Stimulated activated CD8-positive, alpha-beta memory T cell treated with anti-CD3 and anti-CD28 coated beads, Interleukin-15, amount 100 ng/mL, for 48 hours (primary cell): Measurements from ENCODE around the gene RBFOX1.

Experiments used
- DNase-seq, 2 donors: peaks; one replicate each; pipeline ENCODE4 v3.0.0-alpha.2; 2020; ENCODE audit warnings: low read depth in 2 of 2

The RBFOX1 gene

GRCh38 chr16:7420079-7420478 is 87.4 kb downstream of the RBFOX1 start:
- DNase-seq = no peak

- no peak for DNase-seq
Measured at GRCh38 chr16:7420843-7421242, 88.2 kb downstream of the RBFOX1 start.

GRCh38 chr16:7421578-7421977 is 88.9 kb downstream of the RBFOX1 start:
- no peak for DNase-seq

GRCh38 chr16:7422036-7422888 is 89.6 kb downstream of the RBFOX1 start:
- no peak for DNase-seq

DNA sequence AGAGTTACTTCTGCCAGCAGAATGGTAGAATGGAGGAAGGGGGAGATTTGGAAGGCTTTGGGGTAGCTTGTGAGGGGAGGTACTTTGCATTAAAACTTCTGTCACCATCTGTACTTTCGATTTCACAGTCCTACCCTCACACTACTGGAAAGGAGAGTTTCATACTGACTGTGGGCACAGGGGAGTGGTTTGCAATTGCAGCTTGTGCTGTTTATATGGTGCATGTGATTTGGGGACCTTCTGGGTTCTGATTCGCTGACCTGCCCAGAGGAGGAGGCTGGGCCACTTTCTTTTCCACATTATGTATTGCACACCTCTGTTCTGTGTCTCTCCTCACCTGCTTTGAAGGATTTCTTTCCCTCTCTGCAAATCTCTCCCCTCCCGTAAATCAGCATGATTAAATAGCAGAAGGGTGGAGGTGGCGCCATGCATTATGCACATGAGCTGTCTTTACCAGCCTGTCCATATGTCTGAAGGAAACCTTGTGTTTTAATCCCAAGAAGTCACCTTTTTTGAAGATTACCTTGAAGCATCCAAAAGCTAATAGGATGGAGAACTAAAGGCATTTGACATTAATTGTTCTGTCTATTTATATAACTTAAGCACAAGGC is 90.9 kb downstream of the RBFOX1 start:
- DNase-seq = no peak

DNA sequence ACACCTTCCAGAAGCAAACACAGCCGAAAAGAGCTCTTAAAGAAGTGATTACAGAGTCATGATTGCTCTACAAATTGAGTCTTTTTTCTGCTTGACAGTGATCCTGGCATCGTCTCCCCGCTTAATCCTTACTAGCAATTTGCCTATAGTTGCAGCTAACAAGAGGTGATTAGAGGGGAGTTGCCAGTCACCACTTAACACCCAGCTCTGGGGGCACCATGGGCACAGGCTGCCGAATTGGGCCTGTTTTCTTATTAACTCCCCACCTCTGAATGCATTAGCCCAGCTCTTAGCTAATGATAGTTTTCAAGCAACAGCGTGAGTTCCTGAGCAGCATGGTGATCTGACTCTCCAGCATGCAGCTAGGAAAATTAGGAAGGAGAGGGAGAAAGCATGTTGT is 93.5 kb downstream of the RBFOX1 start:
- no peak for DNase-seq

- no peak for DNase-seq
Measured at GRCh38 chr16:7431723-7432122, 99.1 kb downstream of the RBFOX1 start.

- no peak for DNase-seq
Measured at GRCh38 chr16:7436306-7436705, 103.7 kb downstream of the RBFOX1 start.

DNA sequence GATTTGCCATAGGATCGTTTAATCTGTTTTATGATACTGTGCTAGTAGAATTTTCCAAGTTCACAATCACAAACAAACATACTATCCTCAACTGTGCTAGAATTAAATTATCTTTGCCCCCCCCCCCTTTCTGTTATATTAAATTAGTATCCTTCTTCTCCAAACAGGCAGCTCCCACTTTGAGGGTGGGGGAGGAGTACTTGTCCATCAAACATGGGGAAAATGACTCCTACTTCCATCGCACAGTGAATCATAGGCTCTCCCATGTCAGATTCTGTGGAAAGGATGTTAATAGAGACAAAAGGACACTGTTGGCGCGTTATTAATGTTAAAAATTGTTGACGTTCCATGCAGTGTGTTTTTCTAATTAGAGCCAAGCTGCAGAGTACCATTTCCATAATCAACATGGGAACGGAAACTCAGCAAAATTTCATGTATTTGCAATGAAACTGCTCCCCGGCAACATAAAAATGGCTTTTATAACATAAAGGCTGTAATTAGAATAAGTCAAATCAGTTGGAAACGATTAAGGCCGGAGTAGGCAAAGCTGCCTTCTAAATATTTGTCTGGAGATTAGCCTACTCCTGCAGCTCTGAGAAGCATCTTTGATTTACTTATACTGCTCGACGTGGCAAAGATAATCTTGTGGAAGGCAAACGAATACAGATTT is 104.6 kb downstream of the RBFOX1 start:
- no peak for DNase-seq

DNA sequence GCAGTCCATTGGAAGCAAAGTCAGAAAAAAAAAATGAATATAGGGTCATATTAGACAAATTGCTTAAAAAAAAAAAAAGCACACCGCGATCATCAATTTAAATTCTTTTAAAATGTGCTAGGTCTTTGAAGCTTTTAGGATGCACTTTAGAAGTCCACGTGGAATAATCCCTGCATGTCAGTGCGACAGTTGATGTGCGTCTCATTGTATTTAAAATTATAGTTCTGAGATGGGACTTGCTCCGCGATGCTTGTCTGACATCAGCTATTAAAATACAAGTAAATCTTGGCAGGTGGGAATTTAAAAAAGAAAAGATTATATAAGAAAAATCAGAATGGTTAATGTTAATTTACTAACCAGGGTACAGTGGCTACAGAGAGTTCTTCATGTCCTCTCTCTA is 105.2 kb downstream of the RBFOX1 start:
- no peak for DNase-seq

- DNase-seq = no peak
Measured at GRCh38 chr16:7438601-7439000, 106.0 kb downstream of the RBFOX1 start.

DNA sequence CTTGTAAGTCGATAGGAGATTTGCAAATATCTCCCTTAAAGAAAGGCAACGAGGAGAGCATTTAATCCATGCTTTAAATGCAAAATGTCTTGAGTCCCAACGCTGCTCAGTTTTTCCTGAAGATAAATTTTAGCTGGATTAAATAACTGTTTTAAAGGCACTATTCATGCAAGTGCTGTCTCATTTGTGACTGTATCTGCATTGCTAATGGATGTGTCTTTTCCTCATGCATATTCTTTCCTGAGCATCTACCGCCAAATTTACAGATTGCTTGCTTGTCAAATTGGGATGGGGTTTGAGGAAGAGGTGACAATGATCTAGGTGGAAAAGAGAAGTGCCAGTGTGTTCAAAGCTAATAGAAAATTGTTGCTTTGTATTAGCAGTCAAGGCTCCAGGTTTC is 106.9 kb downstream of the RBFOX1 start:
- DNase-seq = no peak

DNA sequence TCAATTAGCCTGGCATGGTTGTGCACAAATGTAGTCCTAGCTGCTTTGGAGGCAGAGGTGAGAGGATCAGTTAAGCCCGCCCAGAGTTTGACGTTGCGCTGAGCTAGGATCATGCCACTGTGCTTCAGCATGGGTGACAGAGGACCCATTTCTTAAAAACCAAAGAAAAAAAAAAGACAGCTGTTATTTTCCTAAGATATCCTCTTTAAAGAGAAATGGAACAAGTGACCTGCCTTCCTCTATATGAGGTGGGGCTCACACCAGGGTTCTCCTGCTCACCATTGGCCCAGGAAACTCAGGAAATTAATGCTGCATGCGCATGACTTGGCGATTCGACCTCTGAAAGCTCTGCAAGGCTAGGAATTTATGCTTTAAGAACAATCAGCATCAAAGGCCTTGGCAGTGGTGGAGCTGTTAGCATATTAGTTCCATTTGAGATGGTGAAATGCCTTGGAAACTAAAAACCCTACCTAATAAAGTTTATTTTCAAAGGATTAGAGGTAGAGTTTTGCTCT is 108.3 kb downstream of the RBFOX1 start:
- no peak for DNase-seq

DNA sequence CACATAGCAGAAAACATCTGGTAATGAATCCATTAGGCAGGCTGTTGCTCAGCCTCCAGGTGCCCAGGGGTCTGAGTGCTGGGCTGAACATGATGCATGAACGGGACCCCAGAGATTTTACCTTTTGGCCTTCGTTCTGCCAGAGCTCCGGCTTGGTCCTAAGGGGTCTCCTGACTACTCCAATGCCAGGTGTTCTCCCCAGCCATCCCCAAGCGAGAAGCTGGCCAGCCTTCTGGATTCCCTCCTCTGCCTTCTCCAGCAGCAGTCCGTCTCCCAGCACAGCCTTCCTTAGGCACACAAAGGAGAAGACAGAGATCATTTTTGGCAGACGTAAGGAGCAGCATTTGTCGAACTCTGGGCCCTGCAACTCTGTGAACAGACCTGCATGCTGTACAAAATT is 109.4 kb downstream of the RBFOX1 start:
- DNase-seq = no peak

DNA sequence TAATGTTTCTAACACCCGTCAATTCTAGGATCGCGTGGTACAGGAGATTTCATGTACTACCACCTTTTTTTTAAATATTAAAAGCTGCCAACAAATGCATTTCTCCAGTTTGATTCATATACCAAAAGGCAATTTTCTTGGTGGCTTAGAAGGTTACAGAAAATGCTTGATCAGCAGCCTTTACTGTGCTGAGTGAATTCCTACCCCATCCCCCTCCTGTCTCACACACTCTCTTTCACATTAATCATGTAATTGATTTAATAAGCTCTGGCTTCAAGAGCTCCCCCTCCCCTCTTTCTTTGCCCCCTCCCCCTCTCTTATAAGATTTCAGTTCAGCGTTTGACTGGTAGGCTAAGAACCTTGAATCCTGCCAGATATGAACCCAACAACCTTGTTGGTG is 110.5 kb downstream of the RBFOX1 start:
- no peak for DNase-seq

DNA sequence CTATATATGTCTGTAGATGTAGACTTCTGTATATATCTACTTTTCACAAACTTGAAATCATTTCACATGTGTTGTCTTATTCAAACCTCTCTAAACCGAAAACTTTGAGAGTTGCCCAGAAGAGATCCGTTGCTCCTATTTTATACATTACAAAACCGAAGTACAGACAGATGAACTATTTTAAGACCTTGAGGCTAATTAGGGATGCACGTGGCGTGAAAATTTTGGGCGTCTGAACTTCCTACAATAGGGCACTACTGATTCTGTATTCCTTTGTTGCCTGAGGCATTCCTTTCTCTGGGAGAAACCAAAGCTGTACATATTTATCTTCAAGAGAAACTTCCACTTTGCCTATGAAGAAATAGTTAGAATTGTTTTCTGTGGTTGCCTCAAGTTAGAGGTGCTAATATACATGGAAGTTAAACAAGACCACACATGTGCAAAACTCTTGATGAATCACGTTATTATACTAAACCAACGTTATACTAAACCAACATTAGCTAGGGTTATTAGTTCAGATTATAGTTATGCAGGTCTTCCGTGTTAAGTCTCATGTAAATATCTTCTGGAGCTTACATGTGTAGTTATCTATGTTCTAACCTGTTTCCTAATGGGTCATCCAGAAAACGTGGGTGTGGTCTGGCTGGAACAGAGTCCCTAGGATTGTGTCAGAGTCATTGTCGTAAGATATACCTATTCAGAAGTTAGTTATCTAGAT is 111.2 kb downstream of the RBFOX1 start:
- DNase-seq = no peak

DNA sequence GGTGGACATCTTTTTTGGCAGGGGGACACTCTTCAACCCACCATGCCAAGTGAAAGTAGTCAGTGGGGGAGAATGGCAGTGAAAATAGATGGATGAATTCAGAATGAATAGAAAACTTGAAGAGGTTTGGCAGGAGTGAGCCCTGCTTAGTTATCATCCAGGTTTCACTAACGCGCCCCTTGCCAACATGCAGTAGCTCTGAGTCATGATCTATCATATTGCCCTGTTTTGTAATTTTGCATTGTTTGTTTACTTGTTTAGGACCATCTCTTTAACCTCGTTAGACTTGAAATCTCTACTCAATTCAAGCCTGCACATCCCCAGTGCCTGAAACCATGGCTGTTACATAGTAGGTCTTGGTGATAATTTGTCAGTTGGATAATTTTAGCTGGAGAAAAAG is 116.7 kb downstream of the RBFOX1 start:
- DNase-seq = no peak

- DNase-seq = no peak
Measured at GRCh38 chr16:7449808-7450207, 117.2 kb downstream of the RBFOX1 start.

GRCh38 chr16:7450440-7450839 is 117.8 kb downstream of the RBFOX1 start:
- no peak for DNase-seq

- no peak for DNase-seq
Measured at GRCh38 chr16:7452090-7452489, 119.4 kb downstream of the RBFOX1 start.

GRCh38 chr16:7456211-7456610 is 123.6 kb downstream of the RBFOX1 start:
- DNase-seq = no peak

- no peak for DNase-seq
Measured at GRCh38 chr16:7458144-7458543, 125.5 kb downstream of the RBFOX1 start.
